ENCODE results near the gene NFS1.
"Not testable (repeated sequence)": the region's sequence is repeated elsewhere in the genome, so short reads cannot be mapped to it uniquely, and the experiment has no call there.

Gene NFS1

GRCh38 chr20:35699127-35699956 lies at the start of gene NFS1, which contains the start of gene ROMO1:
Gene NFS1, minus strand, starts transcription at chr20:35699352. Its CDS starts 64 bp downstream, at chr20:35699288.
Gene ROMO1, plus strand, starts transcription at chr20:35699405. Its CDS starts 228 bp downstream, at chr20:35699633.
- peak; percentile 75 for DNase-seq (ENCODE audit: low spot score)

- not testable (repeated sequence) for DNase-seq (ENCODE audit: low spot score)
These were observed 45.3 kb upstream of the NFS1 start for GRCh38 chr20:35744492-35744841.

- peak; percentile 65 for DNase-seq (ENCODE audit: low spot score)
These were observed 44.7 kb upstream of the NFS1 start for GRCh38 chr20:35743693-35744491.

DNA sequence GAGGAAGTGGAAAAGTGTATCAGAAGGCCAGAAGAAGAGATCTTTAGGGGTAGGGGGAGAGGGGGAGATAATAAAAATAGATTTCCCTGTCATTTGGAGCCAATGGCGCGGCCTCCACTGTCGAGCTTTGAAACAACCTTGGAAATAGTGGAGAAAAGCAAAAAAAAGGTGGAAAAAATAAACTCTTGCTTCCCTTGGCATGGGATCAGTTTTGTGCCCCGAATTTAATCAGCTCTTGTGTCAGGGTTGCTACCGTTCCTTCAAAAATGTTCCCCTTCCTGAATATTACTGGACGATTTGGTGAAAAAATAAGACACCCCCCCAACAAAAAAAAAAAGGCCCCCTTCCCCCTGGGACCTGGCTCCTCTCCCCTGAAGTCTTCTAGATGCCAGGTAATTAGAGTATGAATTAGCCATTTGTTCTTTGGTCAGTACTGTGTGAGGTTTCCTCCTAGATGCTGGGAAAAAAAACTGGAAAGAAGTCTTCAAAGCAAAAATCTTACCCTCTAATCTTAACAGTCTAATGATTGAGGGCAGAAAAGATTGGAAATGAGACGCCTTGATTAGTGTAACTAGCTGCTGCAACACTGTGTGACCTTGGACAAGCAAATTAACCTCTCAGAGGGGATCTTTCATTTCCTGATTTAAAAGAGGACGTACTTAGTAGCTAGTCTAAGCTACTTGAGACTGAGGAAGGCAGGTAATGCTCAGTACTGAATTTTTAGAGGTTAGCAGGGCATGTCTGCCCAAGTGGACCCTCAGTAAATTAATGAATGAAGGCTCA lies 43.8 kb upstream of the NFS1 start:
- peak; percentile 68 for DNase-seq (ENCODE audit: low spot score)

- peak; percentile 100 for DNase-seq (ENCODE audit: low spot score)
These were observed 43.0 kb upstream of the NFS1 start, which contains the start of gene RBM39 for GRCh38 chr20:35741892-35742740. Gene RBM39, minus strand, starts transcription at chr20:35742260. Its CDS starts 1,386 bp downstream, at chr20:35740874.

DNA sequence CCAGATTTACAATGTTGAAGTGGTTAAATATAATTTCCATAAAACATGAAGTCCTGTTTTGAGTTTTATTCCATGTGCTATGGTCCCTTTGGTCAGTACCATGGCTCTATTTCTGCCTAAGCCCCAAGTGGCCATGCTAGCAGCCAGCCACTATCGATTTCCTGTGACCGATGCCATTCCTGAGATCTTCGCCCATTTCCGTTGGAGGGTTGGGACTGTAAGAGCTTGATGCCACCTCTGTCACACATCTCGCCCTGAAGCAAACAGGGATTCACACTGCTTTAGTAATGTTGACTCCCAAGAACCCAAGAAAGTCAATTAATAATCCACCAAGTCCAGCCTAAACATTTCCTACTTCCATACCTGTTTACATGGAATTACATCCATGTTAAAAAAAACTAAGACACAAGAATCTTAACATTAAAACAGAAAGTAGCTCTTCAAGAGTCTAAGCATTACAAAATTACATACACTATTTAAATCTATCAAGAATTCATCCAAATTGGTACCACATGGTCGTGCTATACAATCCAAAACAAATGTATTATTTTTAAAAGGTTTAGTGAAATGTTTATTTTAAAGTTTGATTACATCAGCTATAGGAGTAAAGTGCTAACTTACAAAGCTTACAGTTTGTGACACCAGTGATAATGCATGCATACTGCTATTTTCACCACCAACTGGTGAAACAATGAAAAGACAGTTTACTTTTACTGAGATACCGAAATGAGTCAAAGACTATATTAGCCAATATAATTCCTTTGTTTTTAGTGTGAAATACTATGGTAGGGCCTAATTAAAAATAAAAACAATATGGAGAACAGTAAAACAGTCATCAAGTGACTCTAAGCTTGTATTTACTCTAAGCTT lies 40.4 kb upstream of the NFS1 start:
- peak; percentile 32 for DNase-seq (ENCODE audit: low spot score)

DNA sequence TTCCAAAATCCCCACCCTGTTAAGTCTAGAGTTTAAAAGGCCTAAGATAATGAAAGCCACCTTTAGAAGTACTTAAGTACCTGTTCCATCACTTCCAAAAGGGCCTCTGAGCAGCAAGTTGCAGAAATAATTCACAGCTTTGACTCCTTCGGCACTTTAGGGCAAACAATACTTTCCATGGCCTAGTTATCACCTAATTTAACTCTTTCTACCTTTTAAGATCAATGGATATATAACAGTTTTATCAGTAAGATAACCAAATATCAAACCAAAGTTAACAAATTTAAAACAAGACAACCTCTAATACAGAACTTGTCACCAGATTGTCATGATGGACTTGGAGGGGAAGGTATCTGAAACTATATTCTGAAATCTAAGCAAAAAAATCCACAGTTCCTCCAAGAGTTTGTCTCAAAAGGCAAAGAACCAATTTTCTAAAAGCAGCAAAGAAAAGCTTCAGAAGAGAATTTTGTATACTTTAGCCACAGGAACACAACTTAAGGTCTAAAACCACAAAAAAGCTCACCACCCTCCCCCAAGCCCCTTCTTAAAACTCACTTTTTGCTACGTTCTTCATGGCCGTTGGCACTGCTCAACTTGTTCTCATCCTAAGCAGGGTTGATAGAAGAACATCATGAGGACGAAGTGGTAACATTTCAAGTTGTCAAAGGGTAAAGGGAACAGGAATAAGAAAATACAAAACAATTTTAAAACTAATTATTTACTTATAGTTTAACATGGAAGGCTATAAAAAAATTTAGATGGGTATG lies 39.4 kb upstream of the NFS1 start:
- DNase-seq (ENCODE audit: low spot score) = no peak

DNA sequence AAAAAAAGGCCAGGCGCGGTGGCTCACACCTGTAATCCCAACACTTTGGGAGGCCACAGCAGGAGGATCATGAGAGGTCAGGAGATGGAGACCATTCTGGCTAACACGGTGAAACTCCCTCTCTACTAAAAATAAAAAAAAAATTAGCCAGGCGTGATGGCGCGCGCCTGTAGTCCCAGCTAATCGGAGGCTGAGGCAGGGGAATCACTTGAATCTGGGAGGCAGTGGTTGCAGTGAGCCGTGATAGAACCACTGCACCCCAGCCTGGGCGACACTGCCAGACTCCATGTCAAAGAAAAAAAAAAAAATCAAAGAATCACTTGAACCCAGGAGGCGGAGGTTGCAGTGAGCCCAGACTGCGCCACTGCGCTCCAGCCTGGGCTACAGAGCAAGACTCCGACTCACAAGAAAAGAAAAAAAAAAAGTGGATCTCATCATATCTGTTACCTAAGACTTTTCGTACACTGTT lies 38.7 kb upstream of the NFS1 start:
- no peak for DNase-seq (ENCODE audit: low spot score)

DNA sequence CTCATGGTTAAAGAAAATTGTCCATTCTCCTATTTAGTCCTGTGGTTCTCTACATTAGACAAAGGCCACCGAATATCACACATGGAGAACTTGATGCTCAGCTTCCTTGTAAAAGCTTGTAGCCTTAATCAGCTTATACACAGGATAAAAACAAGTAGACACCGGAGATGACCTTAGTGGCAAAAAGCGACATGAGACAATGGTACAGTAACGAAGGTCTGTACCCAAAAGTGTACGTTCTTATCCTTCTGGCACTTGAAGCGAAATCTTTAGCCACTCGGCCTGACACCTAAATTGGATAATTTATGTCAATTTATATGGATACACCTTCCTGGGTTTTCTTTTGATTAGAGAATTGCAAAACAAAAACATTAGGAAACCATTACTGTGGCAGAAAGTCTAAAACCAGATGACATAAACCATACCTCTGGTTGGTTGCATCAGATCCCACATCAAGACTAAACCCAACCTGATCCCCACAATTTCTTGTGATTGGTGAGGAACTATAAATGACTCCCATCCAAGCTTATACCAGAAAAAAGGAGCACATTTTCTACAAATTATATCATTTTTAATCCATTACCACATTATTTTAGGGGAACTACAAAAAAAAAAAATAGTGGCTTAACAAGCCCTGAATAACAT lies 36.8 kb upstream of the NFS1 start:
- no peak for DNase-seq (ENCODE audit: low spot score)

DNA sequence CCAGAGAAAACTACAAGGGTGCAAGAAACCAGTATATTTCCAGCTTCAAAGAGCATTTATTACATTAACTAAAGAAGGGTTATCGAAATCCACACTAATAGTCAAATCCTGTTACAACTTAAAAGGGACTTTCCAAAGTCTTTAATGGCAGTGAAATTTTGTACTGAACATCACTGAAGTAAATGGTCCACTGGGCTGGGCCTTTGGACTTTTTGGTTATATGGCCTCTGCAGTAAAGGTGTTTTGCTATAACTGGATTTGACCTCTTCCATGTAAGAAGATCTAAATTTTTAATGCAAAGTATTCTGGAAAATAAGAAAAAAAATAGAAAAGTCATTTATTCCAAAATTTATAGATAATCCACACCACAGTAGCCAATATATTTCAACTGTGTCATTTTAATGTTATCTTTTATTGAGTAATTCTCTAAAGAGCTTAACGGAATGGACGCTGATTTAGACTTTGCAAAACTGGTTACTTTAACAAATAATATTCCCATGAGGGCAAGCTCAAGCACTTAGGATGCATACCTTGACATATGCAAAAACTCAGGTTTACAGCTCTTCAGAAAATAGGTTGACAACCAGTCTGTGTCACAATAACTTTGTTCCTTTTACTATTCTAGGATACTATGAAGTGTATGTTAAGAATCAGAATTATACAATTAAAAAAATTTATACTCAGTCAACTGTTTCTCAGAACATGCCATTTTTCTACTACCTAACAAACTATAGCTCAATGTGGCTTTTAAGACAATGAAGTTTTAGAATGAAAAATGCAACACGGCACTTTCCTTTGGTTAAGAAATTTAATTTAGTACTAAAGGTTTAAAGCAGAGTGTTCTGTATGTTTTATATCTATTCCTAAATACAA lies 35.9 kb upstream of the NFS1 start:
- no peak for DNase-seq (ENCODE audit: low spot score)

DNA sequence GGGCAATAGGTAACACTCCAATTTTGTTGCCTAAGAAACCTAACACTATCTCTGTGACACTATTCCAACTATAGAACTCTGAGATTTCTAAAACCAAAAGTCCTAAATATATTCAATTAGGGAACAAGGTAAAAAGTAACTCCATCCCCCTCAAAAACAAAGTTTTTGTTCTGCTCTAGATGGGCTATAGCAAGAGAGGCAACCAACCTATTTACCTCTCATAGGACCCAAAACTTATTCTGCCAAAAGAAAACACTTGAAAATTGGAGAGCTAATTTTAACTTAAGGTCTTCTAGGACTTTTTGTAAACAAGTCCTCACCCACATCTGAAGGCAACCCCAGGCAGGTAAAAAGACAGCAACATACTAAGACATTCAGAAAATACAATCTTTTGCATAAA lies 35.2 kb upstream of the NFS1 start:
- DNase-seq (ENCODE audit: low spot score) = no peak

GRCh38 chr20:35732644-35732982 lies 33.5 kb upstream of the NFS1 start:
- no peak for DNase-seq (ENCODE audit: low spot score)

GRCh38 chr20:35731862-35732643 lies 32.9 kb upstream of the NFS1 start:
- no peak for DNase-seq (ENCODE audit: low spot score)

GRCh38 chr20:35731469-35731788 lies 32.3 kb upstream of the NFS1 start:
- no peak for DNase-seq (ENCODE audit: low spot score)

- DNase-seq (ENCODE audit: low spot score) = no peak
These were observed 31.7 kb upstream of the NFS1 start for GRCh38 chr20:35730583-35731468.

Data from pons (tissue), 1 donor.